GM18517 (cell line): Measurements from ENCODE around the gene UGT2B28.
"Not testable (repeated sequence)": the region's sequence is repeated elsewhere in the genome, so short reads cannot be mapped to it uniquely, and the experiment has no call there.

Experiments used
- ATAC-seq: cut with Tn5 transposase; IDR thresholded peaks from one replicate; pipeline ENCODE4 v1.9.1; 2021; ENCODE audit warnings: mild to moderate bottlenecking, moderate library complexity; ENCODE audit not compliant: unreplicated experiment

The UGT2B28 gene

DNA sequence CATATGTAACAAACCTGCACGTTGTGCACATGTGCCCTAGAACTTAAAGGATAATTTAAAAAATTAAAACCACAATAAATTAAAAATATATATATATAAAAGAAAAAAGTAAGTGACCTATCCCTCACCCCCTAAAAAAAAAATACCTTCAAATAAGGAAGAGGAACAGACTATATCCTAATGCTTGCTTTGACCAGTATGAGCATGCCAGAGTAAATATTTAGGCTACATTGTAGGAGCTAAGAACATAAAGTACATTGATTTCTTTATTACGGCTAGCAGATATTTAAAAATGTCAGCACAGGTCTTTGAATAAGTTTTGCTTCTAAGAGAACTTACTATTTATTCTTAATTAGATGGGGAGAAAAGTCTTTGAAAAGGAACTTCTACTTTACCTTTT, 62.8 kb downstream of the UGT2B28 start:
- not testable (repeated sequence) for ATAC-seq

DNA sequence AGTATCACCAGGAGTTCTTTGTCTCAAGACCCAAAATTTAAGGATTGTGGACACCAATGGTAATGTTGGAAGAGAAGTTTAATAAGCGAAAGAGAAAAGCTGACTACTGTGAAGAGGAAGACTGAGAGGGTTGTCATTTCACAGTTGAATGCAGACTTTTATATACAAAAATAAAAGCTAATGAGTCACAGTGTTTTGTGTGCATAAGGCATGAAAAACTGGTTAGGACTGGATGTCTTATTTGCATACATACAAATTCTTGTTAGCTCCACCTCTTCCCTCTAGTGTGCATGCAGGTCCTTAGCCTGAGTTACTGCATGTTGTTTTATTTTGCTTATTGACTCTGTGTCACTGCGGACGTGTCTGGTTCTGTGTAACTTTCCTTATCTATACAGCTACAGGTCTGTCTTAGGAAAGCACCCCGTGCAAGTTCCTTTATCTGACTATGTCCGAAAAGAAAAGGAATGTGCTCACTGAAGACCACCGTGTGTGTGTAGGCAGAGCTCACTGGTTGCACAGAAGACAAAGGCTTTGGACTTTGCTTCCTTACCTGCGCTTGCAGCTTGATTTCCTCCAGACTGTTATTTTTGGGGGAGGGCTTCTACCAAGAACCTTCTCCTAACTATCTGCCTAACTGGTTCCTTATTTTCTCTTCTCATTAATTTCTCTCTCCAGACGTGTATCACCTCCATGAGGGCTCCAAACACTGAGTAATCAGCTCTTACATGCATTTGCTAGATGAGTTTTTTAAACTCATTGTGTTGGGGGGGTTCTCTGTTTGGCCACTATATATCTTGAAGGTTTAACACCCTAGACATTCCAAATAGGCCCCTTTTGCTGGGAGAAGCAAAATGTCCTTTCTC, 63.5 kb downstream of the UGT2B28 start:
- ATAC-seq = not testable (repeated sequence)
